GM12878 (cell line): Measurements from ENCODE around the gene ADAT3. TPM values are rescaled to one million over a fixed set of nuclear protein-coding genes. Genes with fewer than 3 reads are reported as not detected.
A peak's percentile ranks its signal among the peaks of the same experiment; 100 is the strongest.

ENCODE experiments used
- DPF2 ChIP-seq: fragments of 450-650 bp; IDR thresholded peaks from 2 replicates; pipeline ENCODE4 v1.6.1; 2017; ENCODE audit warnings: mild to moderate bottlenecking
- EGR1 ChIP-seq, 2 experiments: IDR thresholded peaks; 1 replicate in 1 of 2; 2 replicates in 1 of 2; pipeline ENCODE4 v1.6.1; 2011 to 2012; ENCODE audit warnings: low read depth in 2 of 2, low read length in 2 of 2, borderline replicate concordance in 1 of 2, mild to moderate bottlenecking in 1 of 2, moderate library complexity in 1 of 2
- ESRRA ChIP-seq: IDR thresholded peaks from 2 replicates; pipeline ENCODE4 v1.6.1; 2012; ENCODE audit warnings: mild to moderate bottlenecking, low read length, improper control_type of control experiment
- HDGF ChIP-seq: fragments of 450-650 bp; IDR thresholded peaks from 2 replicates; pipeline ENCODE4 v1.6.1; 2016; ENCODE audit warnings: antibody characterized with exemption
- MEF2B ChIP-seq: fragments of 450-650 bp; IDR thresholded peaks from 2 replicates; pipeline ENCODE4 v1.6.1; 2018; ENCODE audit warnings: mild to moderate bottlenecking, moderate library complexity; ENCODE audit not compliant: partially characterized antibody, poor library complexity, severe bottlenecking
- PAX5 ChIP-seq: IDR thresholded peaks from 2 replicates; pipeline ENCODE4 v1.6.1; 2011; ENCODE audit warnings: low read depth, low read length, borderline replicate concordance
- SMAD1 ChIP-seq: fragments of 450-650 bp; IDR thresholded peaks from 2 replicates; pipeline ENCODE4 v1.6.1; 2018; ENCODE audit warnings: mild to moderate bottlenecking, low read depth; ENCODE audit not compliant: partially characterized antibody
- SMARCA5 ChIP-seq: fragments of 450-650 bp; IDR thresholded peaks from 2 replicates; pipeline ENCODE4 v1.6.1; 2017; ENCODE audit warnings: mild to moderate bottlenecking
- SREBF1 ChIP-seq: IDR thresholded peaks from 2 replicates; pipeline ENCODE4 v1.6.1; 2012; ENCODE audit warnings: mild to moderate bottlenecking, low read length
- SRF ChIP-seq, 2 experiments: IDR thresholded peaks; 2 replicates each; pipeline ENCODE4 v1.6.1; 2011; ENCODE audit warnings: low read depth in 2 of 2, low read length in 2 of 2, mild to moderate bottlenecking in 1 of 2, moderate library complexity in 1 of 2
- TCF12 ChIP-seq: IDR thresholded peaks from 2 replicates; pipeline ENCODE4 v1.6.1; 2011; ENCODE audit warnings: low read depth, mild to moderate bottlenecking, low read length
- ZZZ3 ChIP-seq: IDR thresholded peaks from 2 replicates; pipeline ENCODE4 v1.6.1; 2011; ENCODE audit warnings: low read depth; ENCODE audit not compliant: control insufficient read depth, insufficient read length
- polyA plus RNA-seq, 11 experiments: library from polyadenylated mRNA; depleted of rRNA in 4 of 11; unstranded in 6 of 11; stranded (reverse) in 5 of 11; fragments of >200 nt; fragmentation: Nextera tagmentation in 4 of 11; fragmentation: Illumina TruSeq in 1 of 11; extraction: Ambion mirVana in 4 of 11; extraction: Trizol in 1 of 11; gene quantifications; 1 replicate in 1 of 11; 2 replicates in 10 of 11; pipeline versions ENCODE4 v1.2.1 to v1.2.3, GENCODE V29; 2011 to 2016; ENCODE audit warnings: inconsistent platforms in 2 of 11, missing spikeins in 2 of 11, low read depth in 1 of 11
- total RNA-seq, 4 experiments: library from RNA; depleted of rRNA in 3 of 4; stranded (reverse); fragments of >200 nt in 3 of 4; fragmentation: Illumina TruSeq in 1 of 4; extraction: Trizol in 1 of 4; gene quantifications; 2 replicates each; pipeline versions ENCODE4 v1.2.1 to v1.2.3, GENCODE V29; 2013 to 2021
- TF ChIP-seq, protein P1 (sequence below): fragments of 450-650 bp; IDR thresholded peaks from 2 replicates; pipeline ENCODE4 v1.6.1; 2016; ENCODE audit warnings: mild to moderate bottlenecking
- TF ChIP-seq, protein P2 (sequence below): fragments of 450-650 bp; IDR thresholded peaks from 2 replicates; pipeline ENCODE4 v1.6.1; 2016; ENCODE audit warnings: mild to moderate bottlenecking, moderate library complexity, borderline replicate concordance
- TF ChIP-seq, protein P3 (sequence below): IDR thresholded peaks from 2 replicates; pipeline ENCODE4 v1.6.1; 2012; ENCODE audit warnings: low read depth, low read length, improper control_type of control experiment

The ADAT3 gene
- total and polyA plus RNA-seq, 10 of the 15 experiments (the other 5 are each of a cell fraction or from before 2014, with no cell fraction given): 0.27 to 11.8 (median 7.7) TPM; not detected in 3

DNA sequence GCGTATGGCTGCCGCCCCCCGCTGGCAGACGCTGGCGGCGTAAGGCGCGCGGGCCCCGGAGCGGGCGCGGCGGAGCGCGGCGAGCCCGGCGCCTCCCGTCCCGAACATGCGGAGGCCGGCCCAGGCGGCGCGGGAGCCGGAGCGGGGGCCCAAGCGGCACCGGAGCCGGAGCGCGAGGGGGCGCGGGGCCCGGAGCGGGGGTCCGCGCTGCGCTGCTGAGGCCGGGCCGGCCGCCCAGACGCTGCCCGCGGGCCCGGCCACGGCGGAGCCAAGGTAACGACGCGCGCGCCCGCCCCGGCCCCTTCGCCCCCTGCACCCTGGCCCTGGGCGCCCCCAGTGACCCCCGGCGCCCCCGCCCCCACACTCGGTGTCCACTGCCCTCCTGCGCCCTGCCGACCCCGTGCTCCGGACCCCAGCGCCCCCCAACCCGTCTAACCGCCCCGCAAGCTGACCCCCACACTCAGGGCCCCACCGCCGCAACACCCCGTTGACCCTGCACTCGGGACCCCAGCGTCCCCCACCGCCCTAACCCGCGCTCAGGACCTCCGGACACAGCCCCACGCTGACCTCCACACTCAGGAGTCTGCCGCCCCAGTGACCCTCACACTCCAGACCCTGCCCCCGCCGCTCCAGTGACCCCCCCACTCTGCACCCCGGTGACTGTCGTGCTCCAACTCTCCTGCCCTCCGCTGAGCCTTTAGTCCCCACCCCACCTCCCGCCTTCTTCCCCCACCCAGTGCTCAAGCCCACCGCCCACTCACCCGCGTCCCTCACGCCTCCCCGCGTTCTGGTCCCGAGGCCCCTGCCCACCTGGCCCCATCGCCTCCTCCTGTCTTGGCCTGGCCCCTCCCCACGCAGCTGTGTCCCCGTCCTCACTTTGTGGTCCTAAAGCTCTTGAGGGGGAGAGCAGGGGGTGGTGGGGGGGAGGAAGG lies 36.2 kb downstream of the ADAT3 start, which contains the start of gene CSNK1G2 (continued):
- TF ChIP-seq, protein P1, sequence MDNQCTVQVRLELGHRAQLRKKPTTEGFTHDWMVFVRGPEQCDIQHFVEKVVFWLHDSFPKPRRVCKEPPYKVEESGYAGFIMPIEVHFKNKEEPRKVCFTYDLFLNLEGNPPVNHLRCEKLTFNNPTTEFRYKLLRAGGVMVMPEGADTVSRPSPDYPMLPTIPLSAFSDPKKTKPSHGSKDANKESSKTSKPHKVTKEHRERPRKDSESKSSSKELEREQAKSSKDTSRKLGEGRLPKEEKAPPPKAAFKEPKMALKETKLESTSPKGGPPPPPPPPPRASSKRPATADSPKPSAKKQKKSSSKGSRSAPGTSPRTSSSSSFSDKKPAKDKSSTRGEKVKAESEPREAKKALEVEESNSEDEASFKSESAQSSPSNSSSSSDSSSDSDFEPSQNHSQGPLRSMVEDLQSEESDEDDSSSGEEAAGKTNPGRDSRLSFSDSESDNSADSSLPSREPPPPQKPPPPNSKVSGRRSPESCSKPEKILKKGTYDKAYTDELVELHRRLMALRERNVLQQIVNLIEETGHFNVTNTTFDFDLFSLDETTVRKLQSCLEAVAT: 0 out of 2 replicates have a peak, but pooled peaks have one; percentile 54
- no peak for TF ChIP-seq TCF12
- TF ChIP-seq HDGF: peak; percentile 77; the same call in 1 of the 2 replicates
- TF ChIP-seq PAX5: 0 out of 2 replicates have a peak, but pooled peaks have one; percentile 21
- no peak for TF ChIP-seq SRF (IDR thresholded peaks at IDR 0.05; ENCODE audit: low read depth in 2 of 2, low read length in 2 of 2)
- TF ChIP-seq ESRRA: no peak
- TF ChIP-seq, protein P2, sequence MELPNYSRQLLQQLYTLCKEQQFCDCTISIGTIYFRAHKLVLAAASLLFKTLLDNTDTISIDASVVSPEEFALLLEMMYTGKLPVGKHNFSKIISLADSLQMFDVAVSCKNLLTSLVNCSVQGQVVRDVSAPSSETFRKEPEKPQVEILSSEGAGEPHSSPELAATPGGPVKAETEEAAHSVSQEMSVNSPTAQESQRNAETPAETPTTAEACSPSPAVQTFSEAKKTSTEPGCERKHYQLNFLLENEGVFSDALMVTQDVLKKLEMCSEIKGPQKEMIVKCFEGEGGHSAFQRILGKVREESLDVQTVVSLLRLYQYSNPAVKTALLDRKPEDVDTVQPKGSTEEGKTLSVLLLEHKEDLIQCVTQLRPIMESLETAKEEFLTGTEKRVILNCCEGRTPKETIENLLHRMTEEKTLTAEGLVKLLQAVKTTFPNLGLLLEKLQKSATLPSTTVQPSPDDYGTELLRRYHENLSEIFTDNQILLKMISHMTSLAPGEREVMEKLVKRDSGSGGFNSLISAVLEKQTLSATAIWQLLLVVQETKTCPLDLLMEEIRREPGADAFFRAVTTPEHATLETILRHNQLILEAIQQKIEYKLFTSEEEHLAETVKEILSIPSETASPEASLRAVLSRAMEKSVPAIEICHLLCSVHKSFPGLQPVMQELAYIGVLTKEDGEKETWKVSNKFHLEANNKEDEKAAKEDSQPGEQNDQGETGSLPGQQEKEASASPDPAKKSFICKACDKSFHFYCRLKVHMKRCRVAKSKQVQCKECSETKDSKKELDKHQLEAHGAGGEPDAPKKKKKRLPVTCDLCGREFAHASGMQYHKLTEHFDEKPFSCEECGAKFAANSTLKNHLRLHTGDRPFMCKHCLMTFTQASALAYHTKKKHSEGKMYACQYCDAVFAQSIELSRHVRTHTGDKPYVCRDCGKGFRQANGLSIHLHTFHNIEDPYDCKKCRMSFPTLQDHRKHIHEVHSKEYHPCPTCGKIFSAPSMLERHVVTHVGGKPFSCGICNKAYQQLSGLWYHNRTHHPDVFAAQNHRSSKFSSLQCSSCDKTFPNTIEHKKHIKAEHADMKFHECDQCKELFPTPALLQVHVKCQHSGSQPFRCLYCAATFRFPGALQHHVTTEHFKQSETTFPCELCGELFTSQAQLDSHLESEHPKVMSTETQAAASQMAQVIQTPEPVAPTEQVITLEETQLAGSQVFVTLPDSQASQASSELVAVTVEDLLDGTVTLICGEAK: no peak
- no peak for TF ChIP-seq SMAD1
- no peak for TF ChIP-seq SREBF1
- TF ChIP-seq ZZZ3: no peak
- TF ChIP-seq, protein P3, sequence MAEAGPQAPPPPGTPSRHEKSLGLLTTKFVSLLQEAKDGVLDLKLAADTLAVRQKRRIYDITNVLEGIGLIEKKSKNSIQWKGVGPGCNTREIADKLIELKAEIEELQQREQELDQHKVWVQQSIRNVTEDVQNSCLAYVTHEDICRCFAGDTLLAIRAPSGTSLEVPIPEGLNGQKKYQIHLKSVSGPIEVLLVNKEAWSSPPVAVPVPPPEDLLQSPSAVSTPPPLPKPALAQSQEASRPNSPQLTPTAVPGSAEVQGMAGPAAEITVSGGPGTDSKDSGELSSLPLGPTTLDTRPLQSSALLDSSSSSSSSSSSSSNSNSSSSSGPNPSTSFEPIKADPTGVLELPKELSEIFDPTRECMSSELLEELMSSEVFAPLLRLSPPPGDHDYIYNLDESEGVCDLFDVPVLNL: no peak
- TF ChIP-seq MEF2B: peak; percentile 69
- peak; percentile 67; the same call in 1 of the 2 replicates for TF ChIP-seq SMARCA5
- TF ChIP-seq DPF2: no peak
- TF ChIP-seq EGR1 (IDR thresholded peaks at IDR 0.05; ENCODE audit: borderline replicate concordance in 1 of 2, low read depth in 2 of 2, low read length in 2 of 2): peak in 1 of 2 experiments; percentile 66; a peak in 2 of 3 replicates
- TF ChIP-seq, all 136 proteins: peak for 7
